DMS53 treated with DMSO at 0.1 percent for 48 hours (cell line): ENCODE data around the gene RCBTB1.
"Not testable (repeated sequence)": the region's sequence is repeated elsewhere in the genome, so short reads cannot be mapped to it uniquely, and the experiment has no call there.

Experiments used
- DNase-seq: peaks from one replicate; lab custom pipeline; 2025; ENCODE audit not compliant: unreplicated experiment; lab: John Stamatoyannopoulos, UW

Gene RCBTB1

DNA sequence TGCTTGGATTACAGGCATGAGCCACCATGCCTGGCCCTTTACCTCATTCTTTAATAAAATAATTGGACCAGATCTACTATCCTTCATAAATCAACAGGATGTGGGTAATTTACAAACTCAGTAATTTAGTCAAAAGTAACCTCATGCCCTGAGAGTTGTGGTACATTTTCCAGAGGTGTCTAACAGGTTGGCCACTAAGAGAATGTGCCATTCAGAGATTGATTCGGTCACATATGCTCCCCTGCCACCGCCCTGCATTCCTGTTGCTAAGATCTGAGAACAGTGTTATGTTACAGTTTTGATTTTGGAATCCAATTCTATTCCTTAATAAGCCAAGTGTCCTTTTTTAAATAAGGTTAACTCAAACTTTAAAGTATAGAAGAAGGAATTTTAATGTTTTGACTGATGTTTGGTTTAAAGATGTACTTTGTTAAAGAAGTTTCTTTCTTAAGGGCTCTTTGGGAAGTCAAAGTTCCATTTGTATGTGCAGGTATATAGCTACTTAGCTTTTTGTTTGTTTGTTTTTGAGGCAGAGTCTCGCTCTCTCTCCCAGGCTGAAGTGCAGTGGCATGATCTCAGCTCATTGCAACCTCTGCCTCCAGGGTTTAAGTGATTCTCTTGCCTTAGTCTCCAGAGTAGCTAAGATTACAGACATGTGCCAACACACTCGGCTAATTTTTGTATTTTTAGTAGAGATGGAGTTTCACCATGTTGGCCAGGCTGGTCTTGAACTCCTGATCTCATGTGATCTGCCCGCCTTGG, 60.4 kb downstream of the RCBTB1 start:
- no peak for DNase-seq

- no peak for DNase-seq
These were observed 64.1 kb downstream of the RCBTB1 start for GRCh38 chr13:49521224-49521623.

GRCh38 chr13:49517461-49517860, 67.9 kb downstream of the RCBTB1 start:
- DNase-seq = no peak

GRCh38 chr13:49516467-49516866, 68.9 kb downstream of the RCBTB1 start:
- DNase-seq = no peak

- no peak for DNase-seq
These were observed 72.8 kb downstream of the RCBTB1 start for GRCh38 chr13:49512578-49512977.

DNA sequence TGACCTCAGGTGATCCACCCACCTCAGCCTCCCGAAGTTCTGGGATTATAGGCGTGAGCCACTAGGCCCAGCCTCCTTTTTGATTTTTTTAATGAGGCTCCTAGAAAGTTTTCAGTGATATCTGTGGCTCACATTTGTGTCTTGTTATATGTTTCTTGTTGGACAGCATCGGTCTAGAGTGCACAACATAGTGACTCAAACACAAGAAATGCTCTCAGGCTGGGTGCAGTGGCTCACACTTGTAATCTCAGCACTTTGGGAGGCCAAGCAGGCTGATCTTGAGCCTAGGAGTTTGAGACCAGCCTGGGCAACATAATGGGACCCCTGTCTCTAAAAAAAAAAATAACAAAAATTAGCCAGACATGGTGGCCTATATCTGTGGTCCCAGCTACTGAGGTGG, 81.4 kb downstream of the RCBTB1 start:
- DNase-seq = no peak

GRCh38 chr13:49502954-49503353, 82.4 kb downstream of the RCBTB1 start:
- DNase-seq = no peak

DNA sequence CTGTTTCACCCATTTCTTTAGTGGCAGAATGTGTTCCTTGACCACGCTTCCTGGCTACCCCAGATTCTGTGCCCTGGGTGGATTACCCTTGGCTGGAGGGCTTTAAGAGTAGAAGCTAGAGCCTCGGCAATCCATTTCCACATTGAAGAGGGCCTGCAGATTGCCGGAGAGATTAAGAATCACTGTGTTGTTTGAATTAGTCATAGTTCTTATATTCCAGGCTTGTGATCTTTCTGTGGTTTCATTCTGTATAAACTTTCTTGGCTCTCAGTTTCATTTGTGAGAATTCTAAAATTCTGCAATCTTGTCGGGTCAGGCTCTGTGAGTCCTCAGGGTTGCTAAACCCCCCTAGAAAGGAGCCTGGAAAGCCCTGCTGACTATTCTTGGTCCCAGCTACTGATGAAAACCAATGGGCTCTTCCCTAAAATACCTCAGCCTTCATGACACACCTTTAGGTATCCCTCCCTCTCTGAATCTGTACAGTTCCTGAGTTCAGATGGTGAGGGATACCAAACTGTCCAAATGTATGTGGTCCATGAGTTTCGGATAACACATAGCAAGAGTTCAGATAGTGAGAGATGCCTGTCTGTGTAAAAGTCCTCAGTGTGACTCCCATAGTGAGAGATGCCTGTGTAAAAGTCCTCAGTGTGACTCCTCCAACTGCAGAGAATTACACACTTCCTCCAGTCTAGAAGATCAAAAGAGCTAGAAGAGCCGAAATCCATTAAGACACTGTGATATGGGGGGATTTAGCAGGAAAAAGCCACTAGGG, 85.3 kb downstream of the RCBTB1 start:
- DNase-seq = no peak

DNA sequence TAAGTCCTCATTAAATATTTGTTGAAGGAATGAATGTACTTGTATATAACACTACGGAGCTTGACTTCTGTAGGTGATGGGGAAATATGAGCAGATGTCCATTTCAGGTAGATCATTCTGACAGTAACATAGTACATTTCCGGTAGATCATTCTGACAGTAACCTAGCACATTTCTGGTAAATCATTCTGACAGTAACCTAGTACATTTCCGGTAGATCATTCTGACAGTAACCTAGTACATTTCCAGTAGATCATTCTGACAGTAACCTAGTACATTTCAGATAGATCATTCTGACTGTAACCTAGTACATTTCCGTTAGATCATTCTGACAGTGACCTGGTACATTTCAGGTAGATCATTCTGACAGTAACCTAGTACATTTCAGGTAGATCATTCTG, 87.2 kb downstream of the RCBTB1 start:
- DNase-seq = no peak

DNA sequence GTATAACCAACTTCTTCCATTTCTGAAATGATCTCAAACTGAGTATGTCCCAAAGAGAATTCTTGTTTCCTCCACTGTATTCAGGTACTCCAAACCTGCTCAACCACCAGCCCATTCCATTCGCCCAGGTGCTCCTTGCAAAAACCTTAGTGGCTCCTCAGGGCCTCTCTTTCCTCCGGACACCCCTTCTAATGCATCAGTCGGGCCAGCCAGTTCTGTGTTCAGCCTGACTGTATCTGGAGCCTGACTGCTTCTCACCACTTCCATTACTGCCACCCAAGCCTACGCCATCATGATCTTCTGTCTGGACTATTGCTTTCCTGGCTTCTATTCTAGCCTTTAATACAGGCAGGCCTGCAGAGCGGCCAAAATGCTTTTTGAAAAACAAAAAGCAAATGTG, 88.1 kb downstream of the RCBTB1 start:
- no peak for DNase-seq

DNA sequence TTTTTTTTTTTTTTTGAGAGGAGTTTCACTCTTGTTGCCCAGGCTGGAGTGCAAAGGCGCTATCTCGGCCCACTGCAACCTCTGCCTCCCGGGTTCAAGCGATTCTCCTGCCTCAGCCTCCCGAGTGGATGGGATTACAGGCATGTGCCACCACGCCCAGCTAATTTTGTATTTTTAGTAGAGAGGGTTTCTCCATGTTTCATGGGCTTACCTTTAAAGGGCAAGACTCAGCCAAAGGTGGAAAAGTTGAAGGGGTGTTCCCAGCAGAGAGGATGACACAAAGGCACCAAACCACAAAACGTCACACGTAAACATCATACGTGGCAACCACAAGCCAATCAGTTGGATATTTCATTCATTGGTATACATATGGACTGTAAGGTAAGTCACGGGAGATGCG, 88.5 kb downstream of the RCBTB1 start:
- DNase-seq = not testable (repeated sequence)

GRCh38 chr13:49495783-49496762, 89.3 kb downstream of the RCBTB1 start, which contains the start of gene PHF11:
PHF11 (plus strand) TSS chr13:49495953; CDS start chr13:49496002, 49 bp downstream.
- DNase-seq = peak; percentile 60

DNA sequence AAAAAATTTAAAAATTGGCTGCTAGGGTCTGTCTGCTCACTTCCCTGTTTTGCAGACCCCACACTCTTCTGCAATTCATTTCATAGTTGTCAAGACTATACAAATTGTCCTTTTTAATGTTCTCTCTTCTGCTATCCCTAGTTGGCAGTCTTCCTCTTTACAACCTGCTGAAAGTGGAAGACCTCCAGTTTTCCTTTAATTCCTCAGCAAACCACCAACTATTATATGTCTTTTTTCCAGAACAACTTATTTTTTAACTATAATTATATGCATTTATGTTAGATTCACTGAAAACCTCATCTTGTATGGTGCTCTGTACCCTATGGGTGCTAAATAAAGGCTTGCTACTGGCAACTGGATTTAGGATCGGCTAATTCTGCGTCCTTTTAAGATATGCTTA, 90.7 kb downstream of the RCBTB1 start:
- DNase-seq = no peak

- no peak for DNase-seq
These were observed 96.8 kb downstream of the RCBTB1 start for GRCh38 chr13:49488563-49488962.
